Right lobe of liver (tissue), 6 donors: ENCODE results near the gene USH1C. TPM values are rescaled to one million over a fixed set of nuclear protein-coding genes. Genes with fewer than 3 reads are reported as not detected.

ENCODE experiments used
- ATAC-seq, 4 donors: fragments of 200-7000 bp; cut with Tn5 transposase; one replicate each; pipeline ENCODE4 v1.9.1; 2020; ENCODE audit warnings: mild to moderate bottlenecking in 4 of 4, moderate library complexity in 4 of 4
- DNase-seq, 3 donors: peaks; one replicate each; pipeline ENCODE4 v3.0.0-alpha.2; 2020
- H3K27ac ChIP-seq, 3 donors: fragments of 200-600 bp; one replicate each; pipeline ENCODE4 v1.8.0; 2022
- H3K27me3 ChIP-seq, 2 donors: fragments of 200-600 bp; one replicate each; pipeline ENCODE4 v1.8.0; 2022
- H3K36me3 ChIP-seq, 4 donors: fragments of 200-600 bp; sonication (generic) in 1 of 4; one replicate each; pipeline versions ENCODE4 v1.5.1 to v1.8.0; 2017 to 2022; ENCODE audit warnings: control low read depth in 1 of 4
- H3K4me1 ChIP-seq, 4 donors: fragments of 200-600 bp; sonication (generic) in 1 of 4; one replicate each; pipeline versions ENCODE4 v1.5.1 to v1.8.0; 2017 to 2022; ENCODE audit warnings: control low read depth in 1 of 4
- H3K4me3 ChIP-seq, 3 donors: fragments of 200-600 bp; one replicate each; pipeline ENCODE4 v1.8.0; 2022
- H3K9me3 ChIP-seq, 4 donors: fragments of 200-600 bp; sonication (generic) in 1 of 4; one replicate each; pipeline versions ENCODE4 v1.5.1 to v1.8.0; 2017 to 2022; ENCODE audit warnings: control low read depth in 1 of 4
- POLR2A ChIP-seq: fragments of 450-650 bp; IDR thresholded peaks from one replicate; pipeline ENCODE4 v1.6.1; 2017; ENCODE audit warnings: antibody characterized with exemption, mild to moderate bottlenecking
- WGBS: methylation state at CpG from one replicate; pipeline ENCODE4 v1.1.6; 2018; ENCODE audit warnings: low coverage, low lambda C conversion rate; ENCODE audit not compliant: insufficient coverage; ENCODE audit errors: missing lambda C conversion rate; 5-methylcytosine and 5-hydroxymethylcytosine counted together
- intact Hi-C, 2 donors: fragments of 100-400 bp; cut with DNase I; formaldehyde crosslinking; loops; one replicate each; pipeline versions ENCODE4 v1.11.2 to v1.14.1; 2022
- total RNA-seq, 6 experiments: library from RNA; depleted of rRNA in 2 of 6; stranded (reverse); fragments of >200 nt in 2 of 6; fragmentation: NEBNext Ultra II Directional in 3 of 6; extraction: Animal tissue kit (Norgen Biotek cat#: 25700) in 3 of 6; gene quantifications; one replicate each; pipeline versions ENCODE4 v1.1.0 to v1.2.4, GENCODE V29; 2016 to 2023
- TF ChIP-seq, protein P1 (sequence below), 4 donors: fragments of 200-600 bp in 3 of 4; fragments of 450-650 bp in 1 of 4; IDR thresholded peaks; one replicate each; pipeline versions ENCODE4 v1.5.1 to v1.8.0; 2016 to 2022; ENCODE audit warnings: antibody characterized with exemption in 4 of 4, mild to moderate bottlenecking in 2 of 4
- donor health status: DM: no; HTN: yes; CAD: no.
- donor health status: DM: no; HTN: no; CAD: no.
- donor health status: DM: no; HTN: no; CAD: no.
- donor health status: DM: no; HTN: yes; CAD: no.
- donor health status: DM: no; HTN: yes; CAD: no.

USH1C gene
- total RNA-seq, 6 experiments from 2014 or later, result 0.15 to 1.2 (median 0.58) TPM

DNA sequence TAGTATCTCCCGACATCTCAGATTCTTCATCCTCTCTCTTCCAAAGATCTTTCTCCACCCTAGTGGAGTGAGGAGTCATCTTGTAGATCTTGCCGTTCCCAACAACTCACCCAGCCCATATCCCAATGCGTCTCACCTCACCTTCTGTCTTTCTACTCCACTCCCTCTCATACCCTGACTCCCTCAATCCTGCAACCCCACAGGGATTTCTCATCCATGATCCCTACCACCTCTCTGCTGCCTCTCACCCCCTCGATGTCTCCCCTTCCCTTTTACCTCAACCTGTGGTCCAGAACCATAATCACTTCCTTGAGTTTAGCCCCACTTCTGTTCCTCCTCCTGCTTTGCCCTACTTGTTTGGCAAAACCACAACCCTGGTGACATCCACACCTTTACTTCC, 44.5 kb upstream of the USH1C start:
- H3K36me3 ChIP-seq, result no peaks in the 10 kb centered on the region
- no peaks in the 10 kb centered on the region for H3K27me3 ChIP-seq
- ATAC-seq, result no peak
- no peaks in the 10 kb centered on the region for H3K9me3 ChIP-seq
- no peak overlapping the region for H3K4me3 ChIP-seq
- WGBS, result 72% methylated on average over 4 of the region's 4 CpGs
- intact Hi-C loops, result no loop called here
- TF ChIP-seq, protein P1, sequence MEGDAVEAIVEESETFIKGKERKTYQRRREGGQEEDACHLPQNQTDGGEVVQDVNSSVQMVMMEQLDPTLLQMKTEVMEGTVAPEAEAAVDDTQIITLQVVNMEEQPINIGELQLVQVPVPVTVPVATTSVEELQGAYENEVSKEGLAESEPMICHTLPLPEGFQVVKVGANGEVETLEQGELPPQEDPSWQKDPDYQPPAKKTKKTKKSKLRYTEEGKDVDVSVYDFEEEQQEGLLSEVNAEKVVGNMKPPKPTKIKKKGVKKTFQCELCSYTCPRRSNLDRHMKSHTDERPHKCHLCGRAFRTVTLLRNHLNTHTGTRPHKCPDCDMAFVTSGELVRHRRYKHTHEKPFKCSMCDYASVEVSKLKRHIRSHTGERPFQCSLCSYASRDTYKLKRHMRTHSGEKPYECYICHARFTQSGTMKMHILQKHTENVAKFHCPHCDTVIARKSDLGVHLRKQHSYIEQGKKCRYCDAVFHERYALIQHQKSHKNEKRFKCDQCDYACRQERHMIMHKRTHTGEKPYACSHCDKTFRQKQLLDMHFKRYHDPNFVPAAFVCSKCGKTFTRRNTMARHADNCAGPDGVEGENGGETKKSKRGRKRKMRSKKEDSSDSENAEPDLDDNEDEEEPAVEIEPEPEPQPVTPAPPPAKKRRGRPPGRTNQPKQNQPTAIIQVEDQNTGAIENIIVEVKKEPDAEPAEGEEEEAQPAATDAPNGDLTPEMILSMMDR (IDR thresholded peaks at IDR 0.05), result no peak
- TF ChIP-seq POLR2A, result no peak
- no peak for DNase-seq
- H3K27ac ChIP-seq, result no peak overlapping the region
- H3K4me1 ChIP-seq, result no peaks in the 10 kb centered on the region

- H3K9me3 ChIP-seq, result no peaks in the 10 kb centered on the region
- H3K36me3 ChIP-seq, result no peaks in the 10 kb centered on the region
- ATAC-seq (no peak), DNase-seq (peak in 1 of 3 donors; percentile 16)
- H3K27me3 ChIP-seq, result no peaks in the 10 kb centered on the region
- no peaks in the 10 kb centered on the region for H3K4me1 ChIP-seq
- H3K27ac ChIP-seq, result no peak overlapping the region
- 37% methylated on average over 2 of the region's 8 CpGs for WGBS
- TF ChIP-seq, protein P1 (IDR thresholded peaks at IDR 0.05), result no peak
- no peak for TF ChIP-seq POLR2A
- intact Hi-C loops, result no loop called here
- H3K4me3 ChIP-seq, result no peak overlapping the region
These were observed 44.0 kb upstream of the USH1C start for GRCh38 chr11:17588166-17588565.

- Histone ChIP-seq H3K4me1 (no peaks in the 10 kb centered on the region), H3K36me3 (no peaks in the 10 kb centered on the region), H3K4me3 (no peak overlapping the region), H3K9me3 (no peaks in the 10 kb centered on the region), H3K27ac (no peak overlapping the region), H3K27me3 (no peaks in the 10 kb centered on the region)
- 47% methylated on average over 3 of the region's 6 CpGs for WGBS
- TF ChIP-seq POLR2A, result no peak
- TF ChIP-seq, protein P1 (IDR thresholded peaks at IDR 0.05), result no peak
- DNase-seq (peak in 1 of 3 donors; percentile 16), ATAC-seq (peak in 1 of 4 donors; percentile 21)
- intact Hi-C loops, result no loop called here
These were observed 41.9 kb upstream of the USH1C start for GRCh38 chr11:17585911-17586695.

DNA sequence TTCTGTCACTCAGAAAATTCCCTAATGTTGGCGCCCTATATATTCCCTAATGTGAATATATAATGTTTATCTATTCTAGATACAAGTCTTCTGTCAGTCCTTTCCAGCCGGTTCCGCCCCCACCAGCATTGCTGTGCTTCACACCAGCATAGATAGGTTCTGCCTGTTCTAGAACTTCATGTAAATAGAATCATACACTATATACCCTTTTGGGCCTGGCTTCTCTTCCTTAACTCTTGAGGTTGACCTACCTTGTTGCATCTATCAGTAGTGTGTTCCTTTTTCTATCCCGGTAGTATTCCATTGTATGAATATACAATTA, 37.5 kb upstream of the USH1C start:
- intact Hi-C loops, result no loop called here
- Histone ChIP-seq H3K27me3 (no peaks in the 10 kb centered on the region), H3K9me3 (no peaks in the 10 kb centered on the region), H3K27ac (no peak overlapping the region), H3K36me3 (no peaks in the 10 kb centered on the region), H3K4me1 (no peaks in the 10 kb centered on the region), H3K4me3 (no peak overlapping the region)
- DNase-seq (peak in 1 of 3 donors; percentile 19), ATAC-seq (no peak)
- no peak for TF ChIP-seq POLR2A
- TF ChIP-seq, protein P1 (IDR thresholded peaks at IDR 0.05), result no peak
- WGBS, result 81% methylated on average over 4 of the region's 4 CpGs
